A673 (cell line): ENCODE measurements around the gene MIER3.
"Not testable (repeated sequence)": the region's sequence is repeated elsewhere in the genome, so short reads cannot be mapped to it uniquely, and the experiment has no call there.

Experiments
- EZH2 ChIP-seq: fragments of 200-600 bp; sonication (generic); IDR thresholded peaks from 2 replicates; pipeline ENCODE4 v1.6.1; 2017; ENCODE audit warnings: borderline replicate concordance, low read depth, mild to moderate bottlenecking, mixed read lengths, antibody characterized with exemption, low read length; ENCODE audit not compliant: poor library complexity, severe bottlenecking
- TF ChIP-seq, protein P1 (sequence below): fragments of 300-800, 200-600 bp; sonication (generic); conservative IDR thresholded peaks from 2 replicates; pipeline ENCODE4 v1.5.1; 2017; ENCODE audit warnings: low read depth, mild to moderate bottlenecking, antibody characterized with exemption, low read length, moderate library complexity, mixed read lengths

- not testable (repeated sequence) for TF ChIP-seq EZH2
- TF ChIP-seq, protein P1, sequence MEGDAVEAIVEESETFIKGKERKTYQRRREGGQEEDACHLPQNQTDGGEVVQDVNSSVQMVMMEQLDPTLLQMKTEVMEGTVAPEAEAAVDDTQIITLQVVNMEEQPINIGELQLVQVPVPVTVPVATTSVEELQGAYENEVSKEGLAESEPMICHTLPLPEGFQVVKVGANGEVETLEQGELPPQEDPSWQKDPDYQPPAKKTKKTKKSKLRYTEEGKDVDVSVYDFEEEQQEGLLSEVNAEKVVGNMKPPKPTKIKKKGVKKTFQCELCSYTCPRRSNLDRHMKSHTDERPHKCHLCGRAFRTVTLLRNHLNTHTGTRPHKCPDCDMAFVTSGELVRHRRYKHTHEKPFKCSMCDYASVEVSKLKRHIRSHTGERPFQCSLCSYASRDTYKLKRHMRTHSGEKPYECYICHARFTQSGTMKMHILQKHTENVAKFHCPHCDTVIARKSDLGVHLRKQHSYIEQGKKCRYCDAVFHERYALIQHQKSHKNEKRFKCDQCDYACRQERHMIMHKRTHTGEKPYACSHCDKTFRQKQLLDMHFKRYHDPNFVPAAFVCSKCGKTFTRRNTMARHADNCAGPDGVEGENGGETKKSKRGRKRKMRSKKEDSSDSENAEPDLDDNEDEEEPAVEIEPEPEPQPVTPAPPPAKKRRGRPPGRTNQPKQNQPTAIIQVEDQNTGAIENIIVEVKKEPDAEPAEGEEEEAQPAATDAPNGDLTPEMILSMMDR, result not testable (repeated sequence)
Measured at GRCh38 chr5:56979526-56979925, 27.6 kb upstream of the MIER3 start.
